ENCODE results near the gene CAMTA1.

DNA sequence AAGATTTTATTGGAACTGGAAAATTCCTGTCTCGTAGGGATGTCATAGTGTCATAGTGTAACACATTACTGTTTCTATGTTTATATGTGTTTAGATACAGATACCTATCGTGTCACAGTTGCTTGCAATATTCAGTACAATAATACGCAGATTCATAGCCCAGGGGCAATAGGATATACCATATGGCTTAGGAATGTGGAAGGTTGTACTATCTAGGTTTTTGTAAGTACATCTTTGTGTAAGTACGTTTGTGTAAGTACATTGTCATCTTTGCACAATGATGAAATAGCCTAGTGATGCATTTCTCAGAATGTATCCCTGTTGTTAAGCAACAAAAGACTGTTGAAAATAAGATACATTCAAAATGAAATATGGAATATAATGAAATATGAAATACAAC lies 68.9 kb downstream of the CAMTA1 start:
- TF ChIP-seq, protein P1, sequence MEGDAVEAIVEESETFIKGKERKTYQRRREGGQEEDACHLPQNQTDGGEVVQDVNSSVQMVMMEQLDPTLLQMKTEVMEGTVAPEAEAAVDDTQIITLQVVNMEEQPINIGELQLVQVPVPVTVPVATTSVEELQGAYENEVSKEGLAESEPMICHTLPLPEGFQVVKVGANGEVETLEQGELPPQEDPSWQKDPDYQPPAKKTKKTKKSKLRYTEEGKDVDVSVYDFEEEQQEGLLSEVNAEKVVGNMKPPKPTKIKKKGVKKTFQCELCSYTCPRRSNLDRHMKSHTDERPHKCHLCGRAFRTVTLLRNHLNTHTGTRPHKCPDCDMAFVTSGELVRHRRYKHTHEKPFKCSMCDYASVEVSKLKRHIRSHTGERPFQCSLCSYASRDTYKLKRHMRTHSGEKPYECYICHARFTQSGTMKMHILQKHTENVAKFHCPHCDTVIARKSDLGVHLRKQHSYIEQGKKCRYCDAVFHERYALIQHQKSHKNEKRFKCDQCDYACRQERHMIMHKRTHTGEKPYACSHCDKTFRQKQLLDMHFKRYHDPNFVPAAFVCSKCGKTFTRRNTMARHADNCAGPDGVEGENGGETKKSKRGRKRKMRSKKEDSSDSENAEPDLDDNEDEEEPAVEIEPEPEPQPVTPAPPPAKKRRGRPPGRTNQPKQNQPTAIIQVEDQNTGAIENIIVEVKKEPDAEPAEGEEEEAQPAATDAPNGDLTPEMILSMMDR (IDR thresholded peaks at IDR 0.05), result no peak
- TF ChIP-seq POLR2A (IDR thresholded peaks at IDR 0.05) (no peak), EP300 (IDR thresholded peaks at IDR 0.05) (no peak)
